GM21786 (cell line): Measurements from ENCODE around the gene CHRNE.
"Not testable (repeated sequence)": the region's sequence is repeated elsewhere in the genome, so short reads cannot be mapped to it uniquely, and the experiment has no call there.

Experiments
- ATAC-seq: cut with Tn5 transposase; IDR thresholded peaks from one replicate; pipeline ENCODE4 v1.9.1; 2021; ENCODE audit not compliant: unreplicated experiment

CHRNE gene

GRCh38 chr17:4857347-4857746, 45.6 kb downstream of the CHRNE start:
- ATAC-seq = not testable (repeated sequence)

- no peak for ATAC-seq
These were observed 46.0 kb downstream of the CHRNE start for GRCh38 chr17:4856937-4857314.

GRCh38 chr17:4856271-4856936, 46.5 kb downstream of the CHRNE start:
- ATAC-seq = no peak

DNA sequence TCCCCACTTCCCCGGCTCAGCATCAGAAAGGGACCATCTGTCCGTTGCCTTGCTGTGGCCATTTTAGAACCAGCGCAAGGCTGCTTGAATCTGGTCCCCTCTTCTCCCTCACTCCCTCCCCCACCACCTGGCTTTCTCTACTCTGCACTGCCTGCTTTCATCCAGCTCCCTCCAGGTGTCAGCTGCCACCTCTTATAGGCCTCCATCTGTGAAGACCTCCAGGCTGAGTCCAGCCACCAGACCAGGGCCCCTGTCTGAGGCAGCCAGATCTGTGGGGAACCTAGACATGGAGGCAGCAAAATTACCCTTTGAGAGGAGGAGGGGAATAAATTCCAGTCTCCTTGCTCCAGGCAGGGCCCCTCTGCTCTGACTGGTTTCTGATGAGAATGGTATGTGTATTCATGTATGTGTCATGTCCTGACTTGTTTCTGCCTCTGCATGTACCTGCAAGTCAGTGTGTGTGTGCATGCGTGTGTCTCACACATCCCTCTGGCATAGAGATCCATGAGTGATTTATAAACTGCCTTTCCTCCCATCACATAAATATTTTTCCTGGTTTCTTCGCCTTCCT, 48.7 kb downstream of the CHRNE start:
- no peak for ATAC-seq

DNA sequence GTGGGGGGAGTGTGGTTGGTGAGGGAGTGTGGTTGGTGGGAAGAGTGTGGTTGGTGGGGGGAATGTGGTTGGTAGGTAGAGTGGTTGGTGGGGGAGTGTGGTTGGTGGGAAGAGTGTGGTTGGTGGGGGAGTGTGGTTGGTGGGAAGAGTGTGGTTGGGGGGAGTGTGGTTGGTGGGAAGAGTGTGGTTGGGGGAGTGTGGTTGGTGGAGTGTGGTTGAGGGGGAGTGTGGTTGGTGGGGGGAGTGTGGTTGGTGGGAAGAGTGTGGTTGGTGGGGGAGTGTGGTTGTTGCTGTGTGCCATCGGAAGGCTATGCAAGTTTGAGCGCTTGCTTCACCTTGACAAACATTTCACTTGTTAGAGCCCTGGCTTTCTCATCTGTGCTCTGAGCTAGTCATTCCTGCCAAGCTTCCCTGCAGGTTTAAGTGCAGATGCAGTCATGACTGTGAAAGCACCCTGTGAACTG, 49.7 kb downstream of the CHRNE start:
- ATAC-seq = no peak

DNA sequence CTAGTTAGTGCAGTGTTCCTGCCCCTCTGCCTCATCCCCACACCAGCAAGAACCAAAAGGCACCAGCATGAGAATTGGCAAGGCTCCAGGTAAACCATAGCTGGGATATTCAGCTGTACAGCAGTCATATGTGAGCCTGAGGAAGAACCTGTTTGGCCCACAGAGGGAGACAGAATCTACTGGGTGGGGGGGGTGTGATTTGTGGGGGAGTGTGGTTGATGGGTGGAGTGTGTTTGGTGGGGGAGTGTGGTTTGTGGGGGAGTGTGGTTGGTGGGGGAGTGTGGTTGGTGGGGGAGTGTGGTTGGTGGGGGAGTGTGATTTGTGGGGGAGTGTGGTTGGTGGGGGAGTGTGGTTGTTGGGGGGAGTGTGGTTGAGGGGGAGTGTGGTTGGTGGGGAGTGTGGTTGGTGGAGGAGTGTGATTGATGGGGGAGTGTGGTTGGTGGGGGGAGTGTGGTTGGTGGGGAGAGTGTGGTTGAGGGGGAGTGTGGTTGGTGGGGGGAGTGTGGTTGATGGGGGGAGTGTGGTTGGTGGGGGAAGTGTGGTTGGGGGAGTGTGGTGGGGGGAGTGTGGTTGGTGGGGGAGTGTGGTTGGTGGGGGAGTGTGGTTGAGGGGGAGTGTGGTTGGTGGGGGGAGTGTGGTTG, 50.2 kb downstream of the CHRNE start:
- no peak for ATAC-seq

DNA sequence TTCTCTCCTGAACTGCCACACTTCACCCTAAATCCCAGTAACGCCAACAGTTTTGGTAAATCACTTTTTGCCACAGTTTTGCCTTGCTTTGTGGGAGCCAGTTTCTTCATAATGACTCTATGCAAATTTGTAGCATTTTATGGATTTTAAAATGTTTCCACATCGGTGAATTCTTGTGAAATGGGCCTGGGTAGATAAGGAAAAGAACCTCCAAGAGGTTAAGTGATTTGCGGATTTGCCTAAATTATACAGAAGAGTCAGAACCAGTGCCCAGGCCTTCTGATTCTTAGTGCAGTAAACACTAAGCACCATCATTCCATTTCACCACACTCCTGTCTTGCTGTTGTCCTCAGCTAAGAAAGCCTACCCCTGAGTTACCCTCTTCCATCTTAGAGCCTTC, 51.8 kb downstream of the CHRNE start:
- no peak for ATAC-seq

DNA sequence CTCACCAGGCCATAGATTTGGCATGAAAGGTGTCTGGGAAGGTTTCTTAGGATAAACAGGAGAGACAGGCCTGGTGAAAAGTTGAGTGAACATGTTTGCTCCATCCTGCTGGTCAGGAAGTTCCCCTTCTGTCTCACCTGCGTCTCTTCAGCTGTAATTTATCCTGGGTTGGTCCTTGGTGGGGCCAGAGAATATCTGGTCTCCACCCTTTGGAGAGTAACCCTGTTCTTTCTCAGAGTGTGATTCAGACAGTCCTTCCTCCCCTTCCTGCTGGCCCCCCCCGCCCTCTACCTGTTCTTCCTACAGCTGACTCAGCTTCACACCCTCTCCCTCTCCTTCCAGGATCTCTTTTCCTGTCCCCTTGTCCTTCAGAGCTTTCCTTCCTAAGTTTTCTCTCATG, 52.7 kb downstream of the CHRNE start:
- ATAC-seq = no peak

- no peak for ATAC-seq
These were observed 53.8 kb downstream of the CHRNE start for GRCh38 chr17:4849011-4849536.
